A549 (cell line): ENCODE measurements around the gene SASH1. TPM values are rescaled to one million over a fixed set of nuclear protein-coding genes. Genes with fewer than 3 reads are reported as not detected.

ENCODE experiments used
- ATAC-seq, 2 experiments: fragments of 200-7000 bp in 1 of 2; fragments of >200 bp in 1 of 2; cut with Nextera tagmentation in 1 of 2; cut with Tn5 transposase in 1 of 2; 3 replicates each; pipeline versions ENCODE4 v1.8.0 to v1.9.1; 2018 to 2020; ENCODE audit warnings: mild to moderate bottlenecking in 1 of 2, moderate library complexity in 1 of 2
- CTCF ChIA-PET: fragments of 300-600 bp; sonication (Branson Sonifier 250); formaldehyde crosslinking; extraction: SDS; loops from one replicate; lab custom pipeline; 2021; ENCODE audit warnings: antibody characterized with exemption, inconsistent platforms; lab: Yijun Ruan, JAX
- POLR2A ChIA-PET: fragments of 350-600 bp; formaldehyde crosslinking; extraction: SDS; loops from one replicate; lab custom pipeline; 2021; ENCODE audit warnings: antibody characterized with exemption, inconsistent platforms; lab: Yijun Ruan, JAX
- DNase-seq, 2 experiments: peaks; one replicate each; pipeline versions ENCODE4 v3.0.0 to v3.0.0-alpha.2; 2011 to 2016; ENCODE audit warnings: low read depth in 1 of 2, low spot score in 1 of 2
- FAIRE-seq: peaks from 2 replicates; lab custom pipeline; 2011; peaks lifted over from hg19 to GRCh38; lab: Jason Lieb, UNC
- H3K27ac ChIP-seq, 2 experiments: fragments of >200 bp; sonication (Bioruptor Twin); formaldehyde crosslinking; 3 replicates each; pipeline ENCODE4 v1.5.1; 2016 to 2017
- H3K4me1 ChIP-seq: fragments of >200 bp; sonication (Bioruptor Twin); formaldehyde crosslinking; 3 replicates; pipeline ENCODE4 v1.6.1; 2016
- H3K4me2 ChIP-seq: fragments of >200 bp; sonication (Bioruptor Twin); formaldehyde crosslinking; 3 replicates; pipeline ENCODE4 v1.6.1; 2016
- H3K4me3 ChIP-seq: fragments of >200 bp; sonication (Bioruptor Twin); formaldehyde crosslinking; 3 replicates; pipeline ENCODE4 v1.5.1; 2016
- H3K9me3 ChIP-seq: fragments of >200 bp; sonication (Bioruptor Twin); formaldehyde crosslinking; 3 replicates; pipeline ENCODE4 v1.6.1; 2016
- BHLHE40 ChIP-seq: IDR thresholded peaks from 2 replicates; pipeline ENCODE4 v1.6.1; 2012; ENCODE audit warnings: low read depth, low read length, inconsistent platforms
- CBX8 ChIP-seq: fragments of 200-600 bp; sonication (generic); IDR thresholded peaks from 2 replicates; pipeline ENCODE4 v1.6.1; 2016
- CEBPB ChIP-seq, 2 experiments: fragments of >200 bp in 1 of 2; sonication (Bioruptor Twin) in 1 of 2; formaldehyde crosslinking in 1 of 2; IDR thresholded peaks; 2 replicates each; pipeline ENCODE4 v1.6.1; 2012 to 2016
- E2F6 ChIP-seq: IDR thresholded peaks from 2 replicates; pipeline ENCODE4 v1.6.1; 2012; ENCODE audit warnings: low read depth, borderline replicate concordance
- ELK1 ChIP-seq: fragments of 150-350 bp; IDR thresholded peaks from 2 replicates; pipeline ENCODE4 v1.6.1; 2014; ENCODE audit warnings: low read depth, mild to moderate bottlenecking, low read length
- HES2 ChIP-seq: fragments of >200 bp; sonication (Bioruptor Twin); formaldehyde crosslinking; IDR thresholded peaks from 2 replicates; pipeline ENCODE4 v1.6.1; 2016
- HMGXB4 ChIP-seq: fragments of 250-450 bp; sonication (Bioruptor Pico); IDR thresholded peaks from 2 replicates; pipeline ENCODE4 v1.5.0; 2021; ENCODE audit warnings: mild to moderate bottlenecking, moderate library complexity, borderline replicate concordance
- JUN ChIP-seq, 2 experiments: fragments of >200 bp; sonication (Bioruptor Twin); formaldehyde crosslinking; IDR thresholded peaks; 2 replicates in 1 of 2; 3 replicates in 1 of 2; pipeline ENCODE4 v1.6.1; 2016 to 2017
- KDM5A ChIP-seq: fragments of 200-600 bp; sonication (generic); IDR thresholded peaks from 2 replicates; pipeline ENCODE4 v1.6.1; 2016; ENCODE audit warnings: antibody characterized with exemption, mild to moderate bottlenecking
- MAFK ChIP-seq: fragments of 450-650 bp; IDR thresholded peaks from 2 replicates; pipeline ENCODE4 v1.6.1; 2014; ENCODE audit not compliant: partially characterized antibody
- MAZ ChIP-seq: fragments of 150-350 bp; IDR thresholded peaks from 2 replicates; pipeline ENCODE4 v1.6.1; 2014; ENCODE audit warnings: antibody characterized with exemption, low read depth, low read length, borderline replicate concordance
- POLR2A ChIP-seq: IDR thresholded peaks from 2 replicates; pipeline ENCODE4 v1.6.1; 2012; ENCODE audit warnings: mild to moderate bottlenecking, low read length
- REST ChIP-seq: fragments of 200-600 bp; sonication (generic); IDR thresholded peaks from 2 replicates; pipeline ENCODE4 v1.6.1; 2016; ENCODE audit warnings: antibody characterized with exemption, mild to moderate bottlenecking, moderate library complexity
- RFX5 ChIP-seq: fragments of 450-650 bp; IDR thresholded peaks from 2 replicates; pipeline ENCODE4 v1.7.1; 2014; ENCODE audit warnings: antibody characterized with exemption, mild to moderate bottlenecking, moderate library complexity
- SREBF2 ChIP-seq: fragments of 450-650 bp; IDR thresholded peaks from 2 replicates; pipeline ENCODE4 v1.6.1; 2014; ENCODE audit warnings: mild to moderate bottlenecking, moderate library complexity
- ZNF302 ChIP-seq: fragments of 250-450 bp; sonication (Bioruptor Pico); IDR thresholded peaks from 2 replicates; pipeline ENCODE4 v1.9.0; 2021; ENCODE audit warnings: inconsistent platforms, mild to moderate bottlenecking, moderate library complexity
- WGBS: methylation state at CpG from one replicate; pipeline ENCODE4 v1.1.6; 2017; ENCODE audit errors: missing lambda C conversion rate; 5-methylcytosine and 5-hydroxymethylcytosine counted together
- polyA plus RNA-seq, 4 experiments: library from polyadenylated mRNA; depleted of rRNA in 3 of 4; stranded (reverse); fragments of >200 nt; fragmentation: RNase III in 1 of 4; extraction: RNeasy Plus Mini Kit Qiagen cat#74134 plus additional on column Dnase treatment in 1 of 4; gene quantifications; 2 replicates in 3 of 4; 3 replicates in 1 of 4; pipeline ENCODE4 v1.2.3, GENCODE V29; 2011 to 2017

The SASH1 gene
- polyA plus RNA-seq, 2 of the 4 experiments (the other 2 are of a cell fraction) = 2.5 to 3.0 TPM

- ChIA-PET POLR2A (no interaction called here), CTCF (interaction anchor here (1.3 to 1.7 kb wide), 2 partner anchors 210 to 285 kb away, joined by 5 to 7 read pairs; no protein-coding TSS in a partner anchor)
- ATAC-seq (no peak), DNase-seq (no peak), FAIRE-seq (no peak)
- no peak for TF ChIP-seq BHLHE40
- no peak for TF ChIP-seq RFX5
- Histone ChIP-seq H3K4me3 (no peak overlapping the region), H3K9me3 (no peaks in the 10 kb centered on the region), H3K27ac (no peak overlapping the region), H3K4me1 (peaks cover 4% of the 10 kb centered on the region; the same call in 1 of the 3 replicates), H3K4me2 (no peak overlapping the region)
- WGBS = 86% methylated on average over 2 of the region's 2 CpGs
These were observed 119.4 kb downstream of the SASH1 start for GRCh38 chr6:148461986-148462577.

GRCh38 chr6:148463671-148464070 lies 121.0 kb downstream of the SASH1 start:
- 93% methylated on average over 2 of the region's 2 CpGs for WGBS
- Histone ChIP-seq H3K4me2 (no peak overlapping the region), H3K27ac (no peak overlapping the region), H3K4me1 (peaks cover 4% of the 10 kb centered on the region; the same call in 1 of the 3 replicates), H3K4me3 (no peak overlapping the region), H3K9me3 (no peaks in the 10 kb centered on the region)
- DNase-seq (no peak), ATAC-seq (no peak), FAIRE-seq (no peak)
- POLR2A ChIA-PET = no interaction called here
- TF ChIP-seq MAZ (no peak), JUN (IDR thresholded peaks at IDR 0.05) (no peak), ELK1 (no peak), CBX8 (no peak), HES2 (no peak), CEBPB (IDR thresholded peaks at IDR 0.05) (no peak), SREBF2 (no peak), ZNF302 (no peak), POLR2A (no peak), HMGXB4 (CRISPR knock-in tag) (no peak), E2F6 (no peak), BHLHE40 (no peak), REST (no peak), KDM5A (no peak), MAFK (no peak)
- CTCF ChIA-PET = interaction anchor here (0.9 to 2.1 kb wide), 12 partner anchors 9 to 293 kb away, joined by 3 to 11 read pairs (median 4); no protein-coding TSS in a partner anchor
